GM12892 (cell line): ENCODE measurements around the gene SLCO3A1.

Experiments used
- POLR2A ChIP-seq: IDR thresholded peaks from 2 replicates; pipeline ENCODE4 v1.6.1; 2011; ENCODE audit warnings: low read depth, low read length, control low read depth
- POLR2AphosphoS5 ChIP-seq: IDR thresholded peaks from 2 replicates; pipeline ENCODE4 v1.6.1; 2011; ENCODE audit warnings: low read depth, low read length, control low read depth
- TAF1 ChIP-seq: IDR thresholded peaks from 2 replicates; pipeline ENCODE4 v1.6.1; 2011; ENCODE audit warnings: low read depth, mild to moderate bottlenecking, control low read depth, low read length, borderline replicate concordance

GRCh38 chr15:91928675-91929074 is 75.2 kb downstream of the SLCO3A1 start:
- TF ChIP-seq POLR2A (no peak), POLR2AphosphoS5 (no peak), TAF1 (no peak)
